GM13977 (cell line): ENCODE data around the gene BCKDHA.

ENCODE experiments used
- DNase-seq: peaks from one replicate; pipeline ENCODE4 v3.0.0; 2012; ENCODE audit warnings: low spot score
- in situ Hi-C: fragments of 300-500 bp; cut with MboI; formaldehyde crosslinking; loops from one replicate; pipeline ENCODE4 v1.12.0; 2022; ENCODE audit warnings: low sequenced_read_pairs, low pct_unique_long_range_greater_than_20kb, mixed read lengths, inconsistent platforms; ENCODE audit not compliant: unreplicated experiment
- TF ChIP-seq, protein P1 (sequence below): IDR thresholded peaks from 2 replicates; pipeline ENCODE4 v1.5.1; 2012; ENCODE audit warnings: mild to moderate bottlenecking, control low read depth; ENCODE audit not compliant: insufficient read depth; ENCODE audit errors: extremely low read depth, missing control alignments

BCKDHA gene

DNA sequence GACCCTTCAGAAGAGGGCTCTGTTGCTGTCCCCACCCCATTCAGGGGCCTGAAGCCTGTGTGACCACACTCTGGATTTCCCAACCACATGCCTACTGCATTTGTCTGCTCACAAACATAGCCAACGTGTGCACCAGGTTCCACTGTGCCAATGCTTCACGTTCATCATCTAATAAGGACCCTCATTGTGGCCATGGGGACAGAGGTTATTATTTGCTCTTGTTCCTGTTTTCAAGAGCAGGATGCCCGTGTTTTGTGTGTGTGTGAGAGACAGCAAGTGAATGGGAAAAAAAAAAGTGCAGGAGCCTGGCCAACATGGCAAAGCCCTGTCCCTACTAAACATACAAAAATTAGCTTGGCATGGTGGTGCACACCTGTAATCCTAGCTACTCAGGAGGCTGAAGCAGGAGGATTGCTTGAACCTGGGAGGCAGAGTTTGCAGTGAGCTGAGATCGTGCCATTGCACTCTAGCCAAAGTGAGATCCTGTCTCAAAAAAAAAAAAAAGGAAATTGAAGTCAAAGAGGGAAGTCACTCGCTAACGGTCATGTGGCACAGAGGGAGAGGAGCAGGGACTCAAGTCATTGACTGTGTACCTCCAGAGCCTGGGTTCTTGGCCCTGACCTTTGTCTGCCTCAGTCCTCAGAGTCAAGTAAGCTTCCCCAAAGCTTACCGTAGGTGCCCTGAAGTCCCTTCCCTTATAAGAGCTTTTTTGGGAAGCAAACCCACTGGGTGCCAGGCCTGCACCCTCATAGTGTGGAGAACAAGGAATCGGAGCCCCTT, 22.7 kb downstream of the BCKDHA start:
- TF ChIP-seq, protein P1, sequence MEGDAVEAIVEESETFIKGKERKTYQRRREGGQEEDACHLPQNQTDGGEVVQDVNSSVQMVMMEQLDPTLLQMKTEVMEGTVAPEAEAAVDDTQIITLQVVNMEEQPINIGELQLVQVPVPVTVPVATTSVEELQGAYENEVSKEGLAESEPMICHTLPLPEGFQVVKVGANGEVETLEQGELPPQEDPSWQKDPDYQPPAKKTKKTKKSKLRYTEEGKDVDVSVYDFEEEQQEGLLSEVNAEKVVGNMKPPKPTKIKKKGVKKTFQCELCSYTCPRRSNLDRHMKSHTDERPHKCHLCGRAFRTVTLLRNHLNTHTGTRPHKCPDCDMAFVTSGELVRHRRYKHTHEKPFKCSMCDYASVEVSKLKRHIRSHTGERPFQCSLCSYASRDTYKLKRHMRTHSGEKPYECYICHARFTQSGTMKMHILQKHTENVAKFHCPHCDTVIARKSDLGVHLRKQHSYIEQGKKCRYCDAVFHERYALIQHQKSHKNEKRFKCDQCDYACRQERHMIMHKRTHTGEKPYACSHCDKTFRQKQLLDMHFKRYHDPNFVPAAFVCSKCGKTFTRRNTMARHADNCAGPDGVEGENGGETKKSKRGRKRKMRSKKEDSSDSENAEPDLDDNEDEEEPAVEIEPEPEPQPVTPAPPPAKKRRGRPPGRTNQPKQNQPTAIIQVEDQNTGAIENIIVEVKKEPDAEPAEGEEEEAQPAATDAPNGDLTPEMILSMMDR, result no peak
- in situ Hi-C loops, result no loop called here
- no peak for DNase-seq

GRCh38 chr19:41421314-41421713, 23.7 kb downstream of the BCKDHA start:
- DNase-seq, result no peak
- in situ Hi-C loops, result no loop called here
- TF ChIP-seq, protein P1, result no peak

DNA sequence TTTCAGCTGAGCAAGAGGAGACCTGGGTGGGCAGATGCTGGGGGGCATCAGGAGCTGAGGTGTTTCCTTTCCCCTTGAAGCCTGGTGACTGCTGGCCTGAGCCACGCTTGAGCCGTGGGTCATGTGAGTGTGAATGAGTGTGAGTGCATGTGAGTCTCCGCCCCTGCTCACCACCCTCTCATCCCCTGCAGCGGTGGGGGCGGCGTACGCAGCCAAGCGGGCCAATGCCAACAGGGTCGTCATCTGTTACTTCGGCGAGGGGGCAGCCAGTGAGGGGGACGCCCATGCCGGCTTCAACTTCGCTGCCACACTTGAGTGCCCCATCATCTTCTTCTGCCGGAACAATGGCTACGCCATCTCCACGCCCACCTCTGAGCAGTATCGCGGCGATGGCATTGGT, 24.4 kb downstream of the BCKDHA start:
- in situ Hi-C loops, result no loop called here
- DNase-seq, result no peak
- TF ChIP-seq, protein P1, result no peak

GRCh38 chr19:41422456-41422855, 24.8 kb downstream of the BCKDHA start:
- TF ChIP-seq, protein P1, result no peak
- DNase-seq, result no peak
- in situ Hi-C loops, result no loop called here

- in situ Hi-C loops, result no loop called here
- TF ChIP-seq, protein P1, result no peak
- no peak for DNase-seq
Observed at GRCh38 chr19:41422955-41423354, 25.3 kb downstream of the BCKDHA start.

- TF ChIP-seq, protein P1, result no peak
- no peak for DNase-seq
- in situ Hi-C loops, result no loop called here
Observed at GRCh38 chr19:41424335-41425173, 26.9 kb downstream of the BCKDHA start.
